Inflammatory macrophage treated with lipopolysaccharide for 4 hours (primary cell): ENCODE results near the gene CDC45.

Experiments
- DNase-seq: peaks from one replicate; pipeline ENCODE4 v3.0.0-alpha.2; 2020

CDC45 gene

GRCh38 chr22:19567157-19568009 lies 87.7 kb downstream of the CDC45 start:
- DNase-seq = no peak

- DNase-seq = no peak
These were observed 88.9 kb downstream of the CDC45 start for GRCh38 chr22:19568337-19569275.

GRCh38 chr22:19569276-19569640 lies 89.5 kb downstream of the CDC45 start:
- DNase-seq = no peak

- DNase-seq = no peak
These were observed 90.3 kb downstream of the CDC45 start for GRCh38 chr22:19569976-19570375.
